ENCODE measurements around the gene STOX1.
"Not testable (repeated sequence)": the region's sequence is repeated elsewhere in the genome, so short reads cannot be mapped to it uniquely, and the experiment has no call there.

- not testable (repeated sequence) for TF ChIP-seq CTCF, EZH2, EZH2phosphoT487 (IDR thresholded peaks at IDR 0.05)
Measured at GRCh38 chr10:68929157-68929556, 101.8 kb downstream of the STOX1 start.
